Measurements from ENCODE around the gene OR10J5.

The OR10J5 gene

GRCh38 chr1:159492575-159493323 lies 43.1 kb downstream of the OR10J5 start:
- TF ChIP-seq POLR2AphosphoS5 (IDR thresholded peaks at IDR 0.05; ENCODE audit: low read depth, low read length) (no peak), TAF1 (IDR thresholded peaks at IDR 0.05; ENCODE audit: borderline replicate concordance, insufficient read depth, low read length) (no peak), REST (IDR thresholded peaks at IDR 0.05; ENCODE audit: insufficient read depth in 1 of 2, low read depth in 2 of 2, low read length in 2 of 2) (no peak), SIN3A (IDR thresholded peaks at IDR 0.05; ENCODE audit: borderline replicate concordance, insufficient read depth, low read length) (no peak), FOXP2 (optimal IDR thresholded peaks at IDR 0.05; ENCODE audit: borderline replicate concordance, extremely low read depth, extremely low read length, insufficient read depth) (no peak)

All from PFSK-1 (cell line).